ENCODE measurements around the gene MEIS1.

The MEIS1 gene

DNA sequence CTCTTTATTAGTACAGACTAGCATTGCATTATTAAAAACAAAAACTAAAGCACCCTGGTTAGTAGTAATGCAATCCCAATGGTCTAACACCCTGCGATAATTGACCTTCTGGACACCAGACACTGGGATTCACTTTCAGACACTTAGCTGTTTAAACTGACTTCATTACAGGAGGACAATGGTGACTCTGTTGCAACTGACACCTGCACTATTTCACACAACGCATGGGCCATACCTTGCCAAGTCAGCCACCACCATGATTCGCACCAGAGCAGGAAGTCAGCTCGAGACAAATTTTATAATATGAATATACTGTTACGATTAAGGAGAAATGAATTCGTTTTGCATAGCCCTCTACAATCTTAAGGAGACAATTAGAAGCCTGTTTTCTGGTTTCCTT lies 150.7 kb downstream of the MEIS1 start:
- DNase-seq, result no peak

- DNase-seq, result no peak
These were observed 152.3 kb downstream of the MEIS1 start for GRCh38 chr2:66587216-66587615.

DNA sequence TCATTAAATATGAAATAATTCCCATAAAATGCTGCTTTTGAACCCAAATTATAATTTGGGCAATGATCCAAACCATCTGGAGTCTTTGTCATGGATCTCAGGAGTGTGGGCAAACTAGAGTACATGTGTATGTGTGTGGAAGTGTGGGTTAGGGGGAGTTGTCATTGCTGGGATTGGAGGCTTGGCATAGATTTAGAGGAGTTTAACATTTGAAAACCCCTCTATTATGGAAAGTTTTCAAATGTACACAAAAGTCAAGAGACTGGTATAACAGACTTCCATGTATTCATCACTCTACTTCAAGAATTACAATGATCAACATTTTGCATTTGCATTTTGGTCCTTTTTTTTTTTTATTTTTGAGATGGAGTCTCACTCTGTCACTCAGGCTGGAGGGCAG lies 159.1 kb downstream of the MEIS1 start:
- no peak for DNase-seq

- no peak for DNase-seq
These were observed 160.6 kb downstream of the MEIS1 start for GRCh38 chr2:66595556-66595955.

DNA sequence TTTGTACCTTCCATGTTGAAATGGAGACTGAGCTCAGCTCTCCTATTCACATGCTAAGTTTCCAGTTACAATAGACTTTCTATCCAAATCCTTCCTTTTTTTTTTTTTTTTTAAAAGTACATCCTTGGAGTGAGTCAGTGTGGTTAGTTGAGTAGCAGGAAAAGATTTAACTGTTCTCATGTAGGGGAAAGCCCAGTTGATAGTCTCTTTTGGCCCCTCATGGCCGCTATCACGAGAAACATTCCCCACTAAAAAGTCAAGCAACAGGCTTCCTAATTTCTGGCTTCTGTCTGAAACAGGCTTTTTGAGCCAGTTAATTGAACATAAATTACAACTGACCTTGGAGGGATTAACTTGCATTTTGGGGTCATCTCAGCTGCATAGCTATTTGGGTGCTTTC lies 161.3 kb downstream of the MEIS1 start:
- DNase-seq, result no peak

DNA sequence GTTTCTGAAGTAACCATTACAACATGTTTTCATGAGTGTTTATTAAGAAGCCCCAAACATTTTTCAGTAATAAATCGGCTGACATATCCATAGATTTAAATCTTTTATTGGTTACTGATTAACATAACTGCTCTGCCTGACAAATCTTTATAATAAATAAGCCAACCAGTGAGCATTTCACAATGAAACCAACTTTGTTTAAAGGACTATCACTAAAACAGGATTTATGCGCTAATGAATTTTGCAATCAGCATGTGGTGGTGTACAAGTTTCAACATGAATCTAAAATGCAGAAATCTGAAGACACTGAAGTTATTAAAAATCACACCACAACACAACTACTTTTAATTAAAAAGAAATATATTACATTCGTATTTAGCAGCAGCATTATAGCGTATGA lies 166.7 kb downstream of the MEIS1 start:
- DNase-seq, result no peak

- DNase-seq, result no peak
These were observed 167.4 kb downstream of the MEIS1 start for GRCh38 chr2:66602341-66602740.

DNA sequence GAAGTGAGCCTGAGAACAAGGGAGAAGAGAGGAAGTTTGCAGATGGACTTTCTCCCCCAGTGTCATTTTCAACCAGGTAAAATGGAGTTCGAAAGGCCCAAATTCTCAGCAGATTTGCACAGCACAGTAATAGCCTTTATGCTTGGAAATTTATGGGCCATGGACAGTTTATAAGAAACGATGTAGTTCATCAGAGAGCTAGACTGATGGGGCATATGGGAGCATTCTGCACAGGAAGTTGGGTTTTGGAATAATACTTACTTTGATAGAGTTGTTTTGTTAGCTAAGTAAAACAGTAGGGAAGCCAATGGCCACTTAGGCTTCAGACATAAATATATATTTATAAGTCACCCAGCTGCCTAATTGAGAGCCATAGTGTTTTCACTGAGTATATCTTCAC lies 169.4 kb downstream of the MEIS1 start:
- no peak for DNase-seq

DNA sequence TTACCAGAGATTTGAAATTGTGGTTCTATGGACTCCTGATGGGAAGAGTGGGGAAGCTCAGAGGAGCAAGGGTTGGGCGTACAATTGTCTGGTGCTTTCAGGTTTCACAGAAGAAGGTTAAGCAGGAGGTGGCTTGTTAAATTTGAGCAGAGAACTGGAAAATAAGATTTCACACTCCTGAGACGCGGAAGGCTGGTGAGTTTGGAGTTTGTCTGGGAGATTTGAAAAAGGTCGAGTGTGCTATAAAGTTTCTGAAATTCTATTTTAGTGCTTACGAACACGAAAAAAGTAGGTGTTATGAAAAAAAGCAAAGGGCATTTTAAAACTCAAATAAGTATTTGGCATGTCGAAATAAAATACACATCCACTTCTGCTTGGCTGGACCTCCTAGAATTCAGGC lies 170.1 kb downstream of the MEIS1 start:
- DNase-seq, result no peak

DNA sequence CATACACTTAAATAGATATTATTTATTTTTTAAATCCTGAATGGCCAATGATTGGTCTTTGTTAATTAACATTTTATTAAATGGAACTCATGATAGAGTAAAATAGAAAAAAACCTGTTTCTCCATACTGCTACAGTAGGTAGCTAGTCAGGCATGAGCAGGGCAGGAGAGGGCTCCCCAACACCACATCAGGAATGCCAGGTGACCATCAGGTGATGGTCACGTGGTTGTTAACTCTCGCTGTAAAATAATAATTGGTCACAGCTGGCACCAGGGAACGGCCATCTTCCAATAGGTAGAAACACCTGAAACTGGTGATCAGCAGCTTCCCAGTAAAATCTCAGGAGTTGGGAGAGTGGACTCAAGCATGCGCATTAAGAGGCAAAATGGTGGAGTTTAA lies 172.2 kb downstream of the MEIS1 start:
- DNase-seq, result no peak

Measured in GF-D8 (cell line).